CD4-positive, alpha-beta T cell treated with Interleukin-10 for 1 hour (primary cell): Measurements from ENCODE around the gene FKRP.
A peak's percentile ranks its signal among the peaks of the same experiment; 100 is the strongest.
"Not testable (repeated sequence)": the region's sequence is repeated elsewhere in the genome, so short reads cannot be mapped to it uniquely, and the experiment has no call there.

ENCODE experiments used
- DNase-seq: peaks from one replicate; pipeline ENCODE4 v3.0.0-alpha.2; 2020

Gene FKRP

GRCh38 chr19:46759817-46760333 lies 14.0 kb downstream of the FKRP start:
- DNase-seq = no peak

- no peak for DNase-seq
These were observed 14.5 kb downstream of the FKRP start for GRCh38 chr19:46760363-46760762.

- DNase-seq = not testable (repeated sequence)
These were observed 15.0 kb downstream of the FKRP start for GRCh38 chr19:46760897-46761296.

- no peak for DNase-seq
These were observed 15.6 kb downstream of the FKRP start for GRCh38 chr19:46761418-46761831.

- no peak for DNase-seq
These were observed 16.5 kb downstream of the FKRP start for GRCh38 chr19:46762245-46762890.

GRCh38 chr19:46764817-46765291 lies 19.0 kb downstream of the FKRP start:
- DNase-seq = no peak

- peak; percentile 70 for DNase-seq
These were observed 20.9 kb downstream of the FKRP start for GRCh38 chr19:46766569-46767317.

GRCh38 chr19:46768746-46769145 lies 22.9 kb downstream of the FKRP start:
- not testable (repeated sequence) for DNase-seq

GRCh38 chr19:46772170-46773017 lies 26.5 kb downstream of the FKRP start:
- DNase-seq = no peak

GRCh38 chr19:46773018-46773399 lies 27.2 kb downstream of the FKRP start:
- no peak for DNase-seq

GRCh38 chr19:46775642-46776258 lies 29.9 kb downstream of the FKRP start:
- DNase-seq = no peak

- DNase-seq = no peak
These were observed 31.4 kb downstream of the FKRP start for GRCh38 chr19:46776927-46777911.

- DNase-seq = not testable (repeated sequence)
These were observed 32.2 kb downstream of the FKRP start for GRCh38 chr19:46777956-46778645.

- no peak for DNase-seq
These were observed 36.6 kb downstream of the FKRP start for GRCh38 chr19:46782355-46783019.

- no peak for DNase-seq
These were observed 37.8 kb downstream of the FKRP start for GRCh38 chr19:46783670-46784069.

- DNase-seq = peak; percentile 48
These were observed 38.6 kb downstream of the FKRP start for GRCh38 chr19:46784262-46785053.

GRCh38 chr19:46785054-46785979 lies 39.5 kb downstream of the FKRP start:
- DNase-seq = no peak

- DNase-seq = no peak
These were observed 40.1 kb downstream of the FKRP start for GRCh38 chr19:46785980-46786235.
